ENCODE data around the gene HBP1.

Gene HBP1

DNA sequence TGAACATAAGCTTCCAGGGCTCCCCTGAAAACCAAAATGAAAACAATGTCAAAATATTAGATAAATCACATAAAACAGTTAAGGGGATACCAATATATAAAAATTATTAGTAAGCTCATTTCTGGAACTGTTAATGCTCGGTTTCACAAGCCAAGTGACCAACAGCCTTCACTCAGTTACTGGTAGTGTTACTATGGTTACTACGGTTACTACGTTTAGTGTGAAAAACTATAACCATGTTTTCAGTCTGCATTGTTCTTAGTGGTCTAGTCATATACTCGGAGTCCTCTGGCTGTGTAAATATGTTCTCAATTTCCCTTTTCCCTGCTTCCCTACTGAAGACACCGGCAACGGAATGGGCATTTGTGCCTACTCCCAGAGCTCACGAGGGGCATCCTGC, 34.8 kb downstream of the HBP1 start:
- DNase-seq (ENCODE audit: low read depth, low spot score), result no peak
- POLR2A ChIA-PET, result no interaction called here
- CTCF ChIA-PET, result interaction anchor here (0.7 to 1.9 kb wide), 6 partner anchors 10 to 690 kb away, joined by 3 to 6 read pairs (median 3); no protein-coding TSS in a partner anchor
- H3K4me3 ChIP-seq (ENCODE audit: low read depth, low read length), result no peak overlapping the region
- TF ChIP-seq, protein P1, sequence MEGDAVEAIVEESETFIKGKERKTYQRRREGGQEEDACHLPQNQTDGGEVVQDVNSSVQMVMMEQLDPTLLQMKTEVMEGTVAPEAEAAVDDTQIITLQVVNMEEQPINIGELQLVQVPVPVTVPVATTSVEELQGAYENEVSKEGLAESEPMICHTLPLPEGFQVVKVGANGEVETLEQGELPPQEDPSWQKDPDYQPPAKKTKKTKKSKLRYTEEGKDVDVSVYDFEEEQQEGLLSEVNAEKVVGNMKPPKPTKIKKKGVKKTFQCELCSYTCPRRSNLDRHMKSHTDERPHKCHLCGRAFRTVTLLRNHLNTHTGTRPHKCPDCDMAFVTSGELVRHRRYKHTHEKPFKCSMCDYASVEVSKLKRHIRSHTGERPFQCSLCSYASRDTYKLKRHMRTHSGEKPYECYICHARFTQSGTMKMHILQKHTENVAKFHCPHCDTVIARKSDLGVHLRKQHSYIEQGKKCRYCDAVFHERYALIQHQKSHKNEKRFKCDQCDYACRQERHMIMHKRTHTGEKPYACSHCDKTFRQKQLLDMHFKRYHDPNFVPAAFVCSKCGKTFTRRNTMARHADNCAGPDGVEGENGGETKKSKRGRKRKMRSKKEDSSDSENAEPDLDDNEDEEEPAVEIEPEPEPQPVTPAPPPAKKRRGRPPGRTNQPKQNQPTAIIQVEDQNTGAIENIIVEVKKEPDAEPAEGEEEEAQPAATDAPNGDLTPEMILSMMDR (IDR thresholded peaks at IDR 0.05; ENCODE audit: insufficient read depth, low read length, missing control alignments), result no peak

DNA sequence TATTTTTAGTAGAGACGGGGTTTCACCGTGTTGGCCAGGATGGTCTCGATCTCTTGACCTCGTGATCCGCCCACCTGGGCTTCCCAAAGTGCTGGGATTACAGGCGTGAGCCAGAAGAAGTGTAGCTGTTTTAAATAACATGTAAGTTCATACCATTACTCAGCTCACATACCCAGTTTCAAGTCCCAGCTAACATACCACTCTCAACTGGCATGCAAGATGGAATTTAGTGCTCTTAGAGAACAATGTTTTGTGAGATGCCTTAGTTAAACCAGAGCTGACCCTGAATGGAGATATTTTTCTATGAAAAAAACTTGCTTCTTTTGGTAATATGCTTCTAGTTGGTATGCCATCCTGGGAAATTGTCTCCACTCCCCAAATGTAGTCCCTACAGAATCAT, 37.3 kb downstream of the HBP1 start:
- ChIA-PET CTCF (interaction anchor here (1.3 kb wide), 1 partner anchor 55 kb away, joined by 3 read pairs; no protein-coding TSS in a partner anchor), POLR2A (no interaction called here)
- H3K4me3 ChIP-seq (ENCODE audit: low read depth, low read length), result no peak overlapping the region
- TF ChIP-seq, protein P1 (IDR thresholded peaks at IDR 0.05; ENCODE audit: insufficient read depth, low read length, missing control alignments), result no peak
- DNase-seq (ENCODE audit: low read depth, low spot score), result peak; percentile 33

DNA sequence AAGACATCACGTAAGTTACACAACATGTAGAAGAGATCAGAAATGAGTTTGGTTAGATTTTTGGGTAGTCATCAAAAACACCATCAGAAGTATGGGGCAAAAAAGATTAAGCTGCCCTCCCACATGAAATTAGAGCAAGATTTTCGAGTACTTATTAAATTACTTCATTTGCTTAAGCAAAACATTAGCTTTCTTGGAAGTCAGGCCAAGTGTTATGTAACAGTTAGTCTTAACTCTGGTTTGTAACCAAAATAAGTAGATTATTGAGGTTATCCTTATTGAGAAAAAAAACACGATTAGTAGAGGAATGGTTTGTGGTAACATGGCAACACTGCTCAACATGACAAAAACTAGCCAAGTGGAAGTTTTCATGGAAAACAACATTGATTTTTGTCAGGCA, 37.9 kb downstream of the HBP1 start:
- ChIA-PET POLR2A (no interaction called here), CTCF (interaction anchor here (1.3 to 1.6 kb wide), 2 partner anchors 56 to 669 kb away, joined by 3 to 5 read pairs; no protein-coding TSS in a partner anchor)
- no peak overlapping the region for H3K4me3 ChIP-seq (ENCODE audit: low read depth, low read length)
- TF ChIP-seq, protein P1 (IDR thresholded peaks at IDR 0.05; ENCODE audit: insufficient read depth, low read length, missing control alignments), result no peak
- DNase-seq (ENCODE audit: low read depth, low spot score), result no peak

DNA sequence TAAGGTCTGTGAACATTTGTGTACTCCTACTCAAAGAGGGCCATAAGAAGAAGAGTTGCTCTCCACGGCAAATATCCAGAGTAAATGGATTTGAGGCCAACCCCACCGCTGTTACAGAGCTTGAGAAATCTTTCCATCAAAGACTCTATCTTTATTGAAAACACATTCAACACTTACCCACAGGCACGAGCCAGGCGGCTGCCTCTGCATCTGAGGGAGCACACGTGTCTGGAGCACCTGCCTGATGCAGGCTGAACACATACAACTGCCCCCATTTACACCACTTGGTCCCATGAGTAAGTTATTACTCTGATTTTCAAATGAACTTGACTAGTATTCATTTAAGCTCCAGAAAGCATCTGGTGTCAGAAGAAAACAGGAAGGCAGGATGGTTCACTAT, 38.7 kb downstream of the HBP1 start:
- POLR2A ChIA-PET, result no interaction called here
- CTCF ChIA-PET, result interaction anchor here (0.7 to 1.6 kb wide), 2 partner anchors 43 to 668 kb away, joined by 3 to 5 read pairs; no protein-coding TSS in a partner anchor

DNA sequence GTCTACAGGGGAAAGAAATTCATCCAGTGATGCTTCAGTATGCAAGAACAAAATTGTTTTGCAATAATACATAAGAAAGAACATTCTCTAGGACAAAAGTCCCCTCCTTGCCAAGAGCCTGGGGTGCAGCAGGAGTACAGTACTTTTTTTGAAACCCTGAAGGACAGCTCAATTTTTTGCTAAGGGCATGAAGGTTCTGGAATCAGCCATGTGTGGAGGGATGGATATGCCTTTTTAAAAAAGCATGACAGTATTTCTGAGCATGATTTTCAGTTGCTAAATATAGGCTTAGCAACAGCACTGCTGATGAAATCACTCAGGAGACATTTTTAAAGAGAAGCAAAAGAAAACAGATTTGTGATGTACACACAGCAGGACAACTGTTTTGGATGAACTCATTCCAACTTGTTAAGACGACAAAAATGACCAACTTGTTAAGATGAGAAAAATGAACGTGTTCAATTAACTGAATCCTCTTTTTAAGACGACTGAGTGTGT, 39.3 kb downstream of the HBP1 start:
- no peak overlapping the region for H3K4me3 ChIP-seq (ENCODE audit: low read depth, low read length)
- POLR2A ChIA-PET, result no interaction called here
- DNase-seq (ENCODE audit: low read depth, low spot score), result no peak
- TF ChIP-seq, protein P1 (IDR thresholded peaks at IDR 0.05; ENCODE audit: insufficient read depth, low read length, missing control alignments), result no peak
- CTCF ChIA-PET, result interaction anchor here (1.4 to 1.6 kb wide), 2 partner anchors 15 to 667 kb away, joined by 3 to 5 read pairs; no protein-coding TSS in a partner anchor

More for the DNA sequence above, 38.7 kb downstream of the HBP1 start:
- TF ChIP-seq, protein P1 (IDR thresholded peaks at IDR 0.05; ENCODE audit: insufficient read depth, low read length, missing control alignments), result no peak
- H3K4me3 ChIP-seq (ENCODE audit: low read depth, low read length), result no peak overlapping the region
- no peak for DNase-seq (ENCODE audit: low read depth, low spot score)

- CTCF ChIA-PET, result interaction anchor here (0.8 to 1.4 kb wide), 2 partner anchors 14 to 534 kb away, joined by 3 read pairs; no protein-coding TSS in a partner anchor
- TF ChIP-seq, protein P1 (IDR thresholded peaks at IDR 0.05; ENCODE audit: insufficient read depth, low read length, missing control alignments), result no peak
- POLR2A ChIA-PET, result no interaction called here
These were observed 39.8 kb downstream of the HBP1 start for GRCh38 chr7:107208563-107208962.

More at GRCh38 chr7:107208563-107208962, 39.8 kb downstream of the HBP1 start:
- no peak overlapping the region for H3K4me3 ChIP-seq (ENCODE audit: low read depth, low read length)
- no peak for DNase-seq (ENCODE audit: low read depth, low spot score)
